Breast epithelium (tissue), 3 donors: ENCODE data around the gene TRAPPC8.

ENCODE experiments used
- POLR2A ChIP-seq: fragments of 450-650 bp; IDR thresholded peaks from one replicate; pipeline ENCODE4 v1.6.1; 2016; ENCODE audit warnings: antibody characterized with exemption, mild to moderate bottlenecking, moderate library complexity
- POLR2AphosphoS5 ChIP-seq, 3 donors: sonication (generic); formaldehyde crosslinking; IDR thresholded peaks; one replicate each; pipeline ENCODE4 v1.6.1; 2017; ENCODE audit warnings: antibody characterized with exemption in 3 of 3
- TF ChIP-seq, protein P1 (sequence below), 3 donors: fragments of 450-650 bp; IDR thresholded peaks; one replicate each; pipeline ENCODE4 v1.5.1; 2016 to 2017; ENCODE audit warnings: antibody characterized with exemption in 3 of 3, mild to moderate bottlenecking in 3 of 3, moderate library complexity in 3 of 3

DNA sequence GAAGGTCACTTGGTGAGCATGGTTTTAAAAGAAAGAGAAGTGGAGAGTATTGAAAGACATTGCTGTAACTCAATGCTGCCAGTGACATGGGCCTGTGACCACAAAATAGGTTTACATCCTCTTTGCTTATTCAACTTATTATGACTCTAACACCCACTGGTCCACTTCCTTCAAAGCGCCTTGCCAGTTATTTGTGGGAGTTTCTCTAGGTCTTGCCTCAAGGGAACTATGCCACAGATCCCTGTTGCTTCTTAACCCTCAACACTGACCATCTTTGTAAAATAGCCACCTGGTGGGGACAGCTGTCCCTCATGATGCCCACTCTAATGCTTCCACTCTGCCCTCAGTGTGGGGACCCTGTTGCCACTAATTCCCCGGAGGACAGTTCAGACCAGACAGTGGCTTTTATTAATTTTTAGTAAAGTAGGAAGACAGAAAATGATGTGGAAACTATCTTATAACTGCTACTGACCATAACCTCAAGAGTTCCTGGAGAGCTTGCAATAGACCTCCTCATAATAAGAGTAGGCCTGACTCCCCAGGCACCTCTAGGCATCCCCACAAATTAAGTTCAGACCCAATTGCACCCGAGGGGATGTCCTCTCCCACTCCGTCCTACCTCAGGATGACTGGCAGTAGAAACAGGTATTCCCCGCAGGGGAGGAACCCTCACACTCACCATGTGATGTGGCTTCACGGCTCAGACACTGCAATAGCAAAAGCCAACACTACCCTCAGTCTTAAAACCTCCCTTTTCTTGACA lies 150.9 kb downstream of the TRAPPC8 start:
- TF ChIP-seq, protein P1, sequence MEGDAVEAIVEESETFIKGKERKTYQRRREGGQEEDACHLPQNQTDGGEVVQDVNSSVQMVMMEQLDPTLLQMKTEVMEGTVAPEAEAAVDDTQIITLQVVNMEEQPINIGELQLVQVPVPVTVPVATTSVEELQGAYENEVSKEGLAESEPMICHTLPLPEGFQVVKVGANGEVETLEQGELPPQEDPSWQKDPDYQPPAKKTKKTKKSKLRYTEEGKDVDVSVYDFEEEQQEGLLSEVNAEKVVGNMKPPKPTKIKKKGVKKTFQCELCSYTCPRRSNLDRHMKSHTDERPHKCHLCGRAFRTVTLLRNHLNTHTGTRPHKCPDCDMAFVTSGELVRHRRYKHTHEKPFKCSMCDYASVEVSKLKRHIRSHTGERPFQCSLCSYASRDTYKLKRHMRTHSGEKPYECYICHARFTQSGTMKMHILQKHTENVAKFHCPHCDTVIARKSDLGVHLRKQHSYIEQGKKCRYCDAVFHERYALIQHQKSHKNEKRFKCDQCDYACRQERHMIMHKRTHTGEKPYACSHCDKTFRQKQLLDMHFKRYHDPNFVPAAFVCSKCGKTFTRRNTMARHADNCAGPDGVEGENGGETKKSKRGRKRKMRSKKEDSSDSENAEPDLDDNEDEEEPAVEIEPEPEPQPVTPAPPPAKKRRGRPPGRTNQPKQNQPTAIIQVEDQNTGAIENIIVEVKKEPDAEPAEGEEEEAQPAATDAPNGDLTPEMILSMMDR (IDR thresholded peaks at IDR 0.05), result no peak
- TF ChIP-seq POLR2A, result no peak
- TF ChIP-seq POLR2AphosphoS5 (IDR thresholded peaks at IDR 0.05), result no peak
